GM12892 (cell line): ENCODE results near the gene SNRNP25.
A peak's percentile ranks its signal among the peaks of the same experiment; 100 is the strongest.

Source experiments
- DNase-seq: peaks from one replicate; pipeline ENCODE4 v3.0.0; 2011; ENCODE audit not compliant: insufficient read length
- FAIRE-seq: peaks from 2 replicates; lab custom pipeline; 2011; peaks lifted over from hg19 to GRCh38; lab: Jason Lieb, UNC
- POLR2A ChIP-seq: IDR thresholded peaks from 2 replicates; pipeline ENCODE4 v1.6.1; 2011; ENCODE audit warnings: low read depth, low read length, control low read depth
- POLR2AphosphoS5 ChIP-seq: IDR thresholded peaks from 2 replicates; pipeline ENCODE4 v1.6.1; 2011; ENCODE audit warnings: low read depth, low read length, control low read depth
- TAF1 ChIP-seq: IDR thresholded peaks from 2 replicates; pipeline ENCODE4 v1.6.1; 2011; ENCODE audit warnings: low read depth, mild to moderate bottlenecking, control low read depth, low read length, borderline replicate concordance

SNRNP25 gene

GRCh38 chr16:60929-61878, 7.6 kb downstream of the SNRNP25 start:
- TF ChIP-seq POLR2AphosphoS5 = no peak
- no peak for TF ChIP-seq POLR2A
- TF ChIP-seq TAF1 = no peak
- FAIRE-seq = no peak
- no peak for DNase-seq

- TF ChIP-seq POLR2AphosphoS5 = no peak
- TF ChIP-seq TAF1 = no peak
- TF ChIP-seq POLR2A = no peak
- DNase-seq (no peak), FAIRE-seq (no peak)
Measured at GRCh38 chr16:61879-62281, 8.3 kb downstream of the SNRNP25 start.

- DNase-seq = no peak
- TF ChIP-seq POLR2AphosphoS5 (no peak), TAF1 (no peak), POLR2A (no peak)
- FAIRE-seq = no peak
Measured at GRCh38 chr16:62283-62967, 8.8 kb downstream of the SNRNP25 start.

- TF ChIP-seq TAF1 (no peak), POLR2A (no peak), POLR2AphosphoS5 (no peak)
- DNase-seq (no peak), FAIRE-seq (no peak)
Measured at GRCh38 chr16:62968-63391, 9.4 kb downstream of the SNRNP25 start.

GRCh38 chr16:63466-63865, 9.8 kb downstream of the SNRNP25 start:
- FAIRE-seq = no peak
- DNase-seq = no peak
- TF ChIP-seq POLR2A (no peak), TAF1 (no peak), POLR2AphosphoS5 (no peak)

GRCh38 chr16:63998-64913, 10.6 kb downstream of the SNRNP25 start:
- no peak for DNase-seq
- no peak for FAIRE-seq
- TF ChIP-seq POLR2A (no peak), POLR2AphosphoS5 (no peak), TAF1 (no peak)

GRCh38 chr16:64914-65255, 11.3 kb downstream of the SNRNP25 start:
- TF ChIP-seq TAF1 = no peak
- no peak for TF ChIP-seq POLR2AphosphoS5
- no peak for TF ChIP-seq POLR2A
- DNase-seq = no peak
- no peak for FAIRE-seq

GRCh38 chr16:65745-66144, 12.1 kb downstream of the SNRNP25 start:
- TF ChIP-seq TAF1 (no peak), POLR2A (no peak), POLR2AphosphoS5 (no peak)
- DNase-seq (peak; percentile 94), FAIRE-seq (peak; percentile 88)

- FAIRE-seq = no peak
- TF ChIP-seq POLR2A = no peak
- no peak for TF ChIP-seq POLR2AphosphoS5
- TF ChIP-seq TAF1 = no peak
- no peak for DNase-seq
Measured at GRCh38 chr16:66309-67182, 12.9 kb downstream of the SNRNP25 start.

GRCh38 chr16:67183-67791, 13.7 kb downstream of the SNRNP25 start:
- TF ChIP-seq POLR2A (no peak), POLR2AphosphoS5 (no peak), TAF1 (no peak)
- DNase-seq = no peak
- no peak for FAIRE-seq
